IMR-90 (cell line): ENCODE measurements around the gene CNKSR2.

Experiments
- MAFK ChIP-seq: IDR thresholded peaks from 2 replicates; pipeline ENCODE4 v1.6.1; 2012; ENCODE audit warnings: low read depth, low read length, improper control_type of control experiment
- MXI1 ChIP-seq: IDR thresholded peaks from 2 replicates; pipeline ENCODE4 v1.6.1; 2012; ENCODE audit warnings: low read depth, mild to moderate bottlenecking, low read length, moderate library complexity, borderline replicate concordance
- POLR2A ChIP-seq: IDR thresholded peaks from 2 replicates; pipeline ENCODE4 v1.6.1; 2012; ENCODE audit warnings: mild to moderate bottlenecking, low read depth, low read length
- RAD21 ChIP-seq: IDR thresholded peaks from 2 replicates; pipeline ENCODE4 v1.6.1; 2012; ENCODE audit warnings: low read length, improper control_type of control experiment
- TF ChIP-seq, protein P1 (sequence below): conservative IDR thresholded peaks from 2 replicates; pipeline ENCODE4 v1.5.1; 2012; ENCODE audit warnings: mild to moderate bottlenecking, low read depth, low read length, improper control_type of control experiment

DNA sequence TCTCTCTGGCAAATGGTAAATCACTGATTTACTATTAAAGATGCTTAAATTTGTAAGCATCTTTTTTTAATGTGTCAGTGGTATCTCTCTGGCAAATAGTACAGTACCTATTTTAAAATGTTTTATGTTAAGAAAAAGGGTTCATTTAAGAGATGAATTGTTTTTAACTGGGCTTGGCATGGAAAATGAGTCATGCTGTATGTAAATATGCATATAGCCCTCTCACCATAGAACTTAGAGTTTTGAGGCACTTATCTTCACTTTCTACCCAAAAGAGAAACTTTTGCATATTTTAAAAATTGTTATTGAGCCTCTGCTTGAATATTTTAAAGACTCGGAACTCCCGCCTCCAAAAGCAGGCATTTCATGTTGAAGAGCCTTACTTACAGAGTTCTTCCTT lies 246.0 kb downstream of the CNKSR2 start:
- TF ChIP-seq, protein P1, sequence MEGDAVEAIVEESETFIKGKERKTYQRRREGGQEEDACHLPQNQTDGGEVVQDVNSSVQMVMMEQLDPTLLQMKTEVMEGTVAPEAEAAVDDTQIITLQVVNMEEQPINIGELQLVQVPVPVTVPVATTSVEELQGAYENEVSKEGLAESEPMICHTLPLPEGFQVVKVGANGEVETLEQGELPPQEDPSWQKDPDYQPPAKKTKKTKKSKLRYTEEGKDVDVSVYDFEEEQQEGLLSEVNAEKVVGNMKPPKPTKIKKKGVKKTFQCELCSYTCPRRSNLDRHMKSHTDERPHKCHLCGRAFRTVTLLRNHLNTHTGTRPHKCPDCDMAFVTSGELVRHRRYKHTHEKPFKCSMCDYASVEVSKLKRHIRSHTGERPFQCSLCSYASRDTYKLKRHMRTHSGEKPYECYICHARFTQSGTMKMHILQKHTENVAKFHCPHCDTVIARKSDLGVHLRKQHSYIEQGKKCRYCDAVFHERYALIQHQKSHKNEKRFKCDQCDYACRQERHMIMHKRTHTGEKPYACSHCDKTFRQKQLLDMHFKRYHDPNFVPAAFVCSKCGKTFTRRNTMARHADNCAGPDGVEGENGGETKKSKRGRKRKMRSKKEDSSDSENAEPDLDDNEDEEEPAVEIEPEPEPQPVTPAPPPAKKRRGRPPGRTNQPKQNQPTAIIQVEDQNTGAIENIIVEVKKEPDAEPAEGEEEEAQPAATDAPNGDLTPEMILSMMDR, result no peak
- TF ChIP-seq POLR2A, result no peak
- no peak for TF ChIP-seq MAFK
- no peak for TF ChIP-seq MXI1
- TF ChIP-seq RAD21, result no peak
